ENCODE measurements around the gene TOP1. TPM values are rescaled to one million over a fixed set of nuclear protein-coding genes. Genes with fewer than 3 reads are reported as not detected.

The TOP1 gene
- polyA plus RNA-seq, 2 of the 4 experiments (the other 2 are of a cell fraction), result 20.8 to 70.6 TPM

- no peak overlapping the region for H3K27ac ChIP-seq
- no peaks in the 10 kb centered on the region for H3K4me1 ChIP-seq
- ChIA-PET CTCF (interaction anchor here (1.0 to 12.1 kb wide), 7 partner anchors 9 to 173 kb away, joined by 3 to 248 read pairs (median 5); partner anchors contain the start of gene LPIN3), POLR2A (no interaction called here)
- TF ChIP-seq ZSCAN20 (CRISPR knock-in tag; IDR thresholded peaks at IDR 0.05) (no peak), HOXB13 (CRISPR knock-in tag; IDR thresholded peaks at IDR 0.05; ENCODE audit: low read depth) (no peak)
- ATAC-seq, result no peak
- 99% methylated on average over 8 of the region's 10 CpGs for WGBS (ENCODE audit: missing lambda C conversion rate)
- no peak overlapping the region for H3K4me2 ChIP-seq
- H3K4me3 ChIP-seq, result no peak overlapping the region
- no peak for FAIRE-seq
- no peak for DNase-seq (ENCODE audit: low read depth in 1 of 2, low spot score in 1 of 2)
- no peaks in the 10 kb centered on the region for H3K9me3 ChIP-seq
These were observed 139.9 kb downstream of the TOP1 start for GRCh38 chr20:41168281-41169161.

GRCh38 chr20:41169162-41169690 lies 140.6 kb downstream of the TOP1 start:
- no peak overlapping the region for H3K4me3 ChIP-seq
- DNase-seq (ENCODE audit: low read depth in 1 of 2, low spot score in 1 of 2), result no peak
- no peaks in the 10 kb centered on the region for H3K9me3 ChIP-seq
- 90% methylated on average over 8 of the region's 9 CpGs for WGBS (ENCODE audit: missing lambda C conversion rate)
- no peak for TF ChIP-seq POLR2AphosphoS2 (conservative IDR thresholded peaks at IDR 0.05; ENCODE audit: low read length)
- CTCF ChIA-PET, result interaction anchor here (1.0 to 12.1 kb wide), 6 partner anchors 10 to 202 kb away, joined by 3 to 248 read pairs (median 5); partner anchors contain the start of gene LPIN3
- H3K4me2 ChIP-seq, result no peak overlapping the region
- no peak for ATAC-seq
- no peak overlapping the region for H3K27ac ChIP-seq
- H3K4me1 ChIP-seq, result no peaks in the 10 kb centered on the region
- POLR2A ChIA-PET, result no interaction called here
- no peak for FAIRE-seq

GRCh38 chr20:41169791-41170351 lies 141.2 kb downstream of the TOP1 start:
- TF ChIP-seq MAFK (IDR thresholded peaks at IDR 0.05; ENCODE audit: partially characterized antibody) (no peak), JUNB (IDR thresholded peaks at IDR 0.05) (no peak), NFE2L2 (conservative IDR thresholded peaks at IDR 0.05; ENCODE audit: low read length) (no peak), ZC3H11A (IDR thresholded peaks at IDR 0.05) (no peak), ZSCAN20 (CRISPR knock-in tag; IDR thresholded peaks at IDR 0.05) (no peak), TP53 (CRISPR knock-in tag; IDR thresholded peaks at IDR 0.05) (no peak), PHF8 (IDR thresholded peaks at IDR 0.05; ENCODE audit: borderline replicate concordance, low read depth) (no peak), ATOH8 (CRISPR knock-in tag; IDR thresholded peaks at IDR 0.05; ENCODE audit: low read depth) (no peak)
- ChIA-PET POLR2A (no interaction called here), CTCF (interaction anchor here (1.0 to 12.1 kb wide), 7 partner anchors 11 to 201 kb away, joined by 3 to 248 read pairs (median 4); partner anchors contain the start of gene LPIN3)
- Histone ChIP-seq H3K4me3 (no peak overlapping the region), H3K4me2 (no peak overlapping the region), H3K9me3 (no peaks in the 10 kb centered on the region), H3K4me1 (no peaks in the 10 kb centered on the region), H3K27ac (no peak overlapping the region)
- no peak for FAIRE-seq
- DNase-seq (ENCODE audit: low read depth in 1 of 2, low spot score in 1 of 2), result no peak
- WGBS (ENCODE audit: missing lambda C conversion rate), result 86% methylated on average over 13 of the region's 14 CpGs
- no peak for ATAC-seq

- ChIA-PET POLR2A (no interaction called here), CTCF (interaction anchor here (1.0 to 12.1 kb wide), 8 partner anchors 12 to 201 kb away, joined by 3 to 248 read pairs (median 4); partner anchors contain the start of gene LPIN3)
- no peaks in the 10 kb centered on the region for H3K9me3 ChIP-seq
- no peak overlapping the region for H3K27ac ChIP-seq
- no peak overlapping the region for H3K4me3 ChIP-seq
- H3K4me1 ChIP-seq, result no peaks in the 10 kb centered on the region
- TF ChIP-seq KDM5A (IDR thresholded peaks at IDR 0.05) (no peak), FOXS1 (CRISPR knock-in tag; IDR thresholded peaks at IDR 0.05) (no peak), JUN (IDR thresholded peaks at IDR 0.05) (no peak), BCL3 (IDR thresholded peaks at IDR 0.05) (no peak), EP300 (IDR thresholded peaks at IDR 0.05) (no peak), HOXB13 (CRISPR knock-in tag; IDR thresholded peaks at IDR 0.05; ENCODE audit: low read depth) (no peak), CHD2 (IDR thresholded peaks at IDR 0.05; ENCODE audit: low read length, partially characterized antibody) (no peak), HDAC2 (IDR thresholded peaks at IDR 0.05) (no peak), ZNF302 (CRISPR knock-in tag; IDR thresholded peaks at IDR 0.05) (no peak), E2F6 (IDR thresholded peaks at IDR 0.05; ENCODE audit: borderline replicate concordance, low read depth) (no peak)
- WGBS (ENCODE audit: missing lambda C conversion rate), result 90% methylated on average over 6 of the region's 6 CpGs
- ATAC-seq (no peak), FAIRE-seq (no peak), DNase-seq (ENCODE audit: low read depth in 1 of 2, low spot score in 1 of 2) (no peak)
- H3K4me2 ChIP-seq, result no peak overlapping the region
These were observed 141.9 kb downstream of the TOP1 start for GRCh38 chr20:41170386-41171105.

All from A549 (cell line).